HG03520 (cell line): ENCODE results near the gene AFAP1L2.

ENCODE experiments used
- ATAC-seq: cut with Tn5 transposase; IDR thresholded peaks from one replicate; pipeline ENCODE4 v1.9.1; 2021; ENCODE audit warnings: mild to moderate bottlenecking, moderate library complexity; ENCODE audit not compliant: unreplicated experiment

Gene AFAP1L2

DNA sequence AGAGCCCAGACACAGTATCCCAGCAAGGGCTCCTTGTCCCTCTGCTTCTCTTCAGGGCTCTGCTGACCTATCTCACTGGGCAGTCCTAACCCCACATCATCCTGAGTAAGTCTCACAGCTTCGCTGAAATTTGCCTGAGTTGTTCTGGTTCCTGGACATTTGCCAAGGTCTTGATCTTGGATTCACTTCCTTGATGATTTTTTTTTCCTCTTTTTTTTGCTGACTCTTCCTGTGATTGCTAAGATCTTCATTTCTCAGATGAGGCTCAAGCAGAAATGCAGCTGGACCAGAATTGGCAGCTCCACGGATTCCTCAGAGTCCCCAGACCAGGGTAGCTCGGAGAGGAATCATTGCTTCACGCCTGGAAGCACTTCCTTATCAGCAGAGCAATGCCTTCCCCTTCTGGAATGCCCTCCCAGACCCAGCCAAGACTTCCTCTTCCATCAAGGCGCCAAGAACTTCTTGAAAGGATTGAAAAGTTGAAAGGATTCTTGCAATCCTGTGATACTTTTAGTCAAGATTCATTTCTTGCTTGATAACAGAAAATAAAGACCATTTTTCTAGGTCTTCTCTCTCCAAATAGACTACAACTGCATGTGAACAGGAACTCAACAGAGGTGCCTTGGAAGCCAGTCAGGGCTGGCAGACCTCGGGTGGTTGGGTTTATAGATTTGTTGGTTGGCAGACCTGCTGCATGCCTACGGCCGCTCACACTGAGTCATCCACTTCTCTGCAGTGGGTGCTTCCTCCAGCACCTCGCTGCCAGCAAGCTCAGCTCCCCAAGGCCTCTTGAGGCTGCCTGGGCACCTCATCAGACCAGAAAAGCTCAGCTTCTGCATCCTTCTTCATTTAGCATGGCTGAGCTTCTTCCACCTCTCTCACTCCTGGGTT is 8.8 kb upstream of the AFAP1L2 start:
- no peak for ATAC-seq

GRCh38 chr10:114408968-114409444 is 4.7 kb upstream of the AFAP1L2 start:
- no peak for ATAC-seq

DNA sequence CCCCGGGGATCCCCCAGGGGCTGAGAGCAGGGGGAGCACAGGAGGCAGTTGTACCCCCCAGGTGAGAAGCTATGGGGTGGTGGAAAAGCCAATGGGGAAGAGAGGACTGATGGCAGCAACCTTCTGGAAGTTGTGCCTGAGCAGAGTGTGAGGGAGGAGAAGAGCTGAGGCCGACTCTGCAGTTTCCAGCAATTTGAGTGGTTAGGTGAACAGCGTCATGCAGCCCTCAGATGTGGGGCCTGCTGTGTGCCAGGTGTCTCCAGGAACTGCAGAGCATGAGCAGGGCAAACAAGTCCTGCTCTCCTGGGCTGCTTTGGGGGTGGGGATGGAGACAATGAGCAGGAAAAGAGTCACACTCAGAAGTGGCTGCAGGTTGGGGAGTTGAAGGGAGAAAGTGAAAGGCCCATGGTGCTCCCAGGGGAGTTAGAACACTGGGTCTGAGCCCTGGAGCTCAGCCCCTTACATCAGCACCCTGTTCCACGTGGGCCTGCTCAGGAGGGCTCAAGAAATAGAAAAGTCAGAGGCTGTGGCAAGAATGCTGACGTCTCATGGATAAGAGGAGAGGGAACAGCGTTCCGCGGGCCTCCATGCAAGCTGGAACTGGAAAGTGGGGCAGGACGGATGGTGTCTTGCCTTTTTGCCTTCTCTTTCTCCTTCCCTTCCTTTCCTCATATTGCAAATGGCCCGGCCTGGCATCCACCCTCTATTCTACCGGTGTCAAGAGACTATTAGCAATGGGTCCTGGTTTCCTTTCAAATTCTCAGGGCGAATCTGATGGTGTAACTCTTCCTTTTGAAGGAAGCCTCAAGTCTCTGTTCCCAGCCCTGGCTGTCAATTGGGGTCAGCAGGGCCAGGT is 4.0 kb upstream of the AFAP1L2 start:
- ATAC-seq = no peak

- ATAC-seq = no peak
Observed at GRCh38 chr10:114406455-114406854, 2.2 kb upstream of the AFAP1L2 start.

DNA sequence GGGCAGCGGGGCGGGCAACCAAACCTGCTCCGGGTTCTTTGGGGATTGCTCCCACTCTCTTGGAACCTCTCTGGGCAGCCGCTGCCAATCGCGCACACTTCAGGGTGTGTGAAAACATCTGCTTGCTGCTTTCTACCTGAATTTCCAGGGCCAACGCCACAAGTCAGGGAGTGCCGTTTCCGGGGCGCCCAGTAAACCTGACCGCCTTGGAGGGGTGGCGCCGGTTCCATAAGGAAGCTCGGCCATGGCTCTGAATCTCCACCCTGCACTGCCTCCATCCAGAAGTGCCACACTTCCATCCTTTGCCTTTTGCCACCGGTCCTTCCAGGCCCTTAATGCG is 679 bp upstream of the AFAP1L2 start:
- no peak for ATAC-seq

DNA sequence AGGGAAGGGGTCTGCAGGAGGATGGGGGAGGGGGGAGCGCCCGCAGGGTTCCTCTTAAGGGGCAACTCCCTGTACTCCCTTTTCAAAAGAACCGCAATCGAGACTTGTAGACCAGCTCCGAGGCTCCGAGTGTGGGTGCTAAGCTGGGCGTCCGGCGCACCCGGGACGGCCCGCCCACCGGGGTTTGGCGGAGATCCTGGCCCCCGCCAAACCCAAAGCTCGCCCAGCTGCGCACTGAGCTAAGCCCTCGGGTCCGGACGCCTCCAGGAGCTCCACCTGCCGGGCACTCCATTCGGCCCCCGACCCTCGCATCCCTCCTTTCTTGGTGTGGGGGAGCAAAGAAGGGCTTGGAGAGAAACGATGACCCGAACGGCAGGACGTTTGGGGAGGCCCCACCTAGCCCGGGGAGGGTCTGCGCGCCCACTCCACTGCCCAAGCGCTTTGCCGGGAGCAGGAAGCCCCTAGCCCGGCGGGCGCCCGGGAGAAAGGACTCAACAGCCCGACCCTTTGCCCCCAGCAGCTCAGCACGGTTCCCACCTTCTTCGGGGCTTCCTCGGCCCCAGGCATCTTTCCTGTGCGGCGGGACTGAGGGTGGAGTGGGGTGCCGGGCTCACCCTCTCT is 651 bp downstream of the AFAP1L2 start:
- ATAC-seq = no peak

DNA sequence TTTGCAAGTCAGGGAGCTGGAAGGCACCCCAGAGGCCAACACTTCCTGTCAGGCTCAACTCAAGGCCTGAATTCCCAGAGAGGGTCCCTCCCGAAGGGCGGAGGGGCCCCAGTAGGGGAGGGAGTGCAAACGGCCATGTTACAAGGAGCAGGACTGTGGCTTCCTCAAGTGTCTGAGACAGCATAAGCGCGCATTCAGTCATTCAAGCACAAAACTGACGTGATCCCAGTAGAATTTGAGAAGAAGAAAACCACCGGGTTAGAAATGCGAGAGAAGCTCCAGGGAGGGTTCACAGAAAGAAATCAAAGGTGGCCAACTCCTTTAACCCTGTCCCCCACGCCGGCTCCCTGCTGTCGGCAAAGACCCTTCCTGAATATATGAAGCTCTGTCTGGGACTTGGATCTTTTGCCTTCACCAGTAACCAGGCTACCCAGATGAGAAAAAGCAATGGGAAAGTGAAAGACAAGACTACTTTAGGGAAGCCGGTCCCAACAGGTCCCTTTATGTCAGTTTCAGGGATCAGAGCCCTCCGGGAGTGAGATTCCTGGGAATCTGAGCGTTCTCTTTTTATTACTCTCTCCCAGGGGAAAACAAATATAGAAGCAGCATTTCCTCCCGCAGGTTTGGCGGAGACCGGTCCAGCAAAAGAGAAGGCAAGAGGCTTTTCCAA is 1.3 kb downstream of the AFAP1L2 start:
- ATAC-seq = no peak

- no peak for ATAC-seq
Observed at GRCh38 chr10:114402233-114402632, 2.1 kb downstream of the AFAP1L2 start.

- ATAC-seq = no peak
Observed at GRCh38 chr10:114401195-114401791, 3.0 kb downstream of the AFAP1L2 start.

DNA sequence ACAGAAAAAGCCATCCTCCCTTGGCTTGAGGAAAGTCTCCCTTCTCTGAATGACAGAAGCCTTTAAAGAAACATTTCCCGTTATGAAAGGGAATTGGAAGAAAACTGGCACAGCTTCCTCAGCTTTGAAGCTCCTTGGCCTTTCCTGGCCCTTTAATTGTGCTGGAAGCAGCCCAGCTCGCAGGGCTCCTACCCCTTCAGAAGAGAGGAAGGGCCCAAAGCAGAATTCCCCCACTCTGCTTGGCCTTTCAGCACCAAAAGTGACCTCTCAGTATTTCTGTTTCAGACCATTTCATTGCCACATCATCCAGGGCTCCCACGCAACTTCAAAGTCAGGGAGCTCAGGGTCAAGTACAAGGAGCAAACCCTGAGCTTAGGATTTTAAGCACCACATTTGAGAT is 4.2 kb downstream of the AFAP1L2 start:
- ATAC-seq = no peak

DNA sequence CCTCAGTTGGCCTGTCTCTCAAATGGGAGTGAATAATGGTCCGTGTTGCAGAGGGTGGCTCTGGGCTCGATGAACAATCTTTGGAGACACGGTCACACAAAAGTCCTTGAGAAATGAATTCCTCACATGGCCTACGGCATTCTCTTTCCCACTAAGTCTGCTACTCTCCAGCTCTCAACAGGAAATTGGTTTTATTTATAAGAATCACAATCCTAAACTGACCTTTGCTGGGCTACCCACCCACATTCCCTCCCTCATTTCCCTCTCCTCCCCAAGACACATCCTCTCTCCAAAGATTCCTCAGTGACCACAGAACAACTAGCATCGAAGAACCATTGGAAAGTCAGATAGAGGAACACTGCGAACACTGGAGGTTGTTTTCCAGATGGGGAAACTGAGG is 4.7 kb downstream of the AFAP1L2 start:
- ATAC-seq = no peak

GRCh38 chr10:114398587-114399331 is 5.5 kb downstream of the AFAP1L2 start:
- no peak for ATAC-seq

DNA sequence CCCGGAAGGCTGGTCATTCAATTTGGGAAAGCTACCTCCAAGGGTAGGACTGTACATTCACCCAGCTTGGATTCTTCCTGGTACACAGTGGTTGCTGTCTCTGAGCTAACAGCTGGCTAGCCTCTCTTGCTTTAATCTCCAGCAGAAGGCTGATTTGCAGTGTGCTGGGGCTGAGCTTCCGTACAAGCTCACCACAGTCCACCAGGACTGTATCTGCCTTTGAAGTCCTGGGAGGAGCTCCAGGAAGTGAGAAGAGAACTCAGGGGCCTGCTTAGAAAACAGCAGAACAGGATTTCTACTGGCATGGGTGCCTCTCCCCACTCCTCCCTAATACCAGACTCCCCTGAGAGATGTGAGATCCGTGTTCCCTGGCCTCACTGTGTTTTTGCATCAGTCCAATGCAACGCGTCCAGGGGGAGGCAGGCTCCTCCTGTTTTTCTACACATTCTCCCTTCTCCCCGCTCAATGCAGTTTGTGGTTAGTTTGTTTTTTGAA is 6.6 kb downstream of the AFAP1L2 start:
- no peak for ATAC-seq

DNA sequence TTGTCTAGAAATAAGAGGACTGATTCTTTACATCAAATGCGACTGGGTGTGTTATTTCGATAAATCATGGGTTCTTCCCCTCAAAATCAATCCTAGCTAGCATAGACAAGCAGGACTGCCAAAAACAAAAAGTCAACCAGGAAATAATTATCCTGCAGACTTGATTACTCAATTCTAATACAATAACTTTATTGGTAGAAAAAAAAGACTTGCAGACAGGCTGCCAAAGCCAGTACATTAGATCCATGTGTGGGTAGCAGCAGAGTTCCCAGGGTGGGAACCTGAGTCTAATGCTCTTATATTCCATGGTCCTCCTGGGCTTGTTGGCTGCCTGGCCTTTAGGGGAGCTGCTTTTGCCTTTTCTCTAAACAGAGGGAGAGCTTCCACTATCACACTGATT is 7.8 kb downstream of the AFAP1L2 start:
- no peak for ATAC-seq

DNA sequence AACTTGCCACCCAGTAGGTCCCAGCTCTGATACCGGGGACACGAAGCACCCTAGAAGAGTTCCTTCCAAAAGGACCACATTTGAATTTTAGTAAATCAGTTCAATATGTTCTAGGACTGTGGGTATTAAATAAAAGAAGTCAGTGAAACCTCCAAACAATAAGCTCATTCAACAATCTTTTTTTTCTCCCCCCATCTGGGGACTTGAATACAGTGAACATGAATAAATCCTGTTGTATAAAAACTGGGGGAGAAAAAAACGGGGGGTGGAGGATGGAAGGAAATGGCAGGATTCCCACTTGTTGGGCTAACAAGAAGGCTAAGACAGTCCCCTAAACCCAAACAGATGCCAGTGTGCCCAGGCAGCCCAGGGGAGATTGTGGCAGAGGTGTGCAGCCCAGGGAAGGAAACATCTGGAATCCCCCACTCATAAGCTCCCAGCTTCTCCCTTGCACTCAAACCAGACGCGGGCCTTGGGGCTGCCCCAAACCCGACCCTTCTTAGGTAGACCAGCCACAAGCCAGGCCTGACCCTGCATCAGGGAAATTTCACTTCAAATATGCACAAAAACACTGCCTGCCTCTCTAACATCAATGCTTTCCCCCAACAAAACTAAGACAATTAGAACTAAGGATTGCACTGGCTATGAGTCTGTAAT is 8.8 kb downstream of the AFAP1L2 start:
- ATAC-seq = no peak

GRCh38 chr10:114394531-114394930 is 9.8 kb downstream of the AFAP1L2 start:
- ATAC-seq = no peak

GRCh38 chr10:114393886-114394285 is 10.4 kb downstream of the AFAP1L2 start:
- ATAC-seq = no peak

DNA sequence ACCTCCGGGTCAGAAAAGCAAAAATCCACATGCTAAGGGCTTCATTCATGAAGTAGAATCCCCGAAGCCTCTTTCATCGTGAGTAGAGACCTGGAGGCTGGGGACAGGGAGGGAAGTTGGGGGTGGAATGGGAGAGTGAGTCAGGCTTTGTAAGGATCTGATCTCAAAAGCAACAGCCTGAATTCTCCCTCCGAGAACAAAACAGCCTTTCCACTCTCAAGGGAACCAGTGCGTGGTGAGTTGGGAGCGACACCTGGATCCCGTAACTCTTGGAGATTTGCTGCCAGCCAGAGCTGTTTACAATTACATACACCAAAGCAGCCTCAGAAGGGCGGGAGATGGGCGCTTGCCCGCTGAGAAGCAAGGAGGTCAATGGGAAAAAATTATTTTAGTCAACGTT is 10.8 kb downstream of the AFAP1L2 start:
- ATAC-seq = no peak
